ENCODE results near the gene MYADML2. TPM values are rescaled to one million over a fixed set of nuclear protein-coding genes. Genes with fewer than 3 reads are reported as not detected.

The MYADML2 gene
- polyA plus RNA-seq, 4 donors, result 0.14 to 0.33 (median 0.24) TPM; not detected in 1

DNA sequence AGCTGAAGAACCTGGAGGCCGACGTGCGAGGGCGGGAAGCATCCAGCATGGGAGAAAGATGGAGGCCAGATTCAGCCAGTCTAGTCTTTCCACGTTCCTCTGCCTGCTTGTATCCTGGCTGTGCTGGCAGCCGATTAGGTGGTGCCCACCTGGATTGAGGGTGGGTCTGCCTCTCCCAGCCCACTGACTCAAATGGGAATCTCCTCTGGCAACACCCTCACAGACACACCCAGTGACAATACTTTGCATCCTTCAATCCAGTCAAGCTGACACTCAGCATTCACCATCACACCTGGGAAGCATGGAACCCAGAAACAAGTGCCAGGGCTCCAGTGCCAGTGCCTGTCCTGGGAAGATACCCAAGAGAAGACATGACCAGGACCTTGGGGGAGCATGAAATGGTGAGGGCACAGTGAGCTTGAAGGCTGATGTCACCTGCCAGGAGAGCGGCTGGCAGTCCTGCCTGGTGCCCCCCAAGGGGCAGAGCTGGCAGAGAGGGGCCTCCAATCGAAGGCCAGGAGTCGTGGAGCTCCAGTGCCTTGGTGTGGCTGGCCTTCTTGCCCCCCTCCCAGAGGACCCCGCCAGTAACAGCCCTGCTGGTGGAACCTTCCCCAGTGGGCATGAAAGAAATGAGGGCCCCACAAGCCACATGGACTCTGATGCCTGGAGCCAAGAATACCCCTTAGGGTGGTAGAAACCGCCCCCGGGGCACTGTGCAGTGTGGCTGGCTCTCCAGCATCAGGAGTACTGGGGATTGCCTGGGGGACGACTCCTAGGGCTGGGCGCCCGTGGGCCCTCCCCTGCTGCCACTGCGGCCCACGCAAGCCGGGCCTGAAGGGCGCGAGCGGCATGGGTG is 45.6 kb downstream of the MYADML2 start:
- no peak for DNase-seq (ENCODE audit: low read depth in 4 of 4, low spot score in 2 of 4)

DNA sequence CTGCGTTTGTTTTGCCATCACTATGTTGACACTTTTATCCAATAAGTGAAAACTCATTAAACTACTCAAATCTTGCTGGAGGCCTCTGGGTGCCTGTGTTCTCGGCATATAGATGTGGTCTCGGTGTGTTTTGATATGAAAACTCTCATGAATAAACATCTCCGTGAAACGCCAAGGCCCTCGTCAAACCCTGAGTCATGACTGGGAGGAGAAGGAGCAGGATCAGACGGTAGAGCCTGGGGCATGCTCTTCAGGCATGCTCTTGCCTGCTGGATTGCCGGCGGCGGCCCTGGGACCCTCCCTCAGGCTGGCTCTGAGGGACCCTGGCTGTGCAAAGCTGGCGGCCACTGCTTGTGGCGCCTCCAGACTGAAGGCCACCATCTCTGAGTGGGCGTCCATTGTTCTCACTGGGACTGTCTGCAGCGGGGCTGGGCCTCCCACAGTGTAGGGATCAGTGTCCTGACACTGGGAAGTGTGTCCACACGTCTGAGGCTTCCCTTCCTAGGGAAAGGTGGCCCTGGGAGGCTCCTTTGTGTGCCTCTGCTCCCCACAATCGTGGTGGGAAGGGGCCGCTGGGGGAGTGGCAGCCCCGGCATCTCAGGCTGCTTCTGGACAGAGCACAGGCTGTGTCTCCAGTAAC is 46.7 kb downstream of the MYADML2 start:
- no peak for DNase-seq (ENCODE audit: low read depth in 4 of 4, low spot score in 2 of 4)

- no peak for DNase-seq (ENCODE audit: low read depth in 4 of 4, low spot score in 2 of 4)
These were observed 47.4 kb downstream of the MYADML2 start for GRCh38 chr17:81899514-81900166.

GRCh38 chr17:81898885-81899284 is 48.1 kb downstream of the MYADML2 start:
- no peak for DNase-seq (ENCODE audit: low read depth in 4 of 4, low spot score in 2 of 4)

GRCh38 chr17:81898029-81898866 is 48.8 kb downstream of the MYADML2 start:
- DNase-seq (ENCODE audit: low read depth in 4 of 4, low spot score in 2 of 4), result no peak

- DNase-seq (ENCODE audit: low read depth in 4 of 4, low spot score in 2 of 4), result no peak
These were observed 51.6 kb downstream of the MYADML2 start for GRCh38 chr17:81895400-81895799.

- no peak for DNase-seq (ENCODE audit: low read depth in 4 of 4, low spot score in 2 of 4)
These were observed 55.8 kb downstream of the MYADML2 start for GRCh38 chr17:81891303-81891552.

- DNase-seq (ENCODE audit: low read depth in 4 of 4, low spot score in 2 of 4), result no peak
These were observed 56.4 kb downstream of the MYADML2 start for GRCh38 chr17:81890447-81891302.

Other genes with a start within 250 kb of the MYADML2 start
- 10 to 100 TPM; 41.0 to 70.1 (median 51.4) TPM for gene MRPL12, start 243.9 kb downstream of the MYADML2 start, polyA plus RNA-seq (ENCODE audit: insufficient read length in 4 of 4)
- gene SLC25A10, start 234.9 kb downstream of the MYADML2 start, polyA plus RNA-seq (ENCODE audit: insufficient read length in 4 of 4), result 10 to 100 TPM; 11.7 to 22.9 (median 20.5) TPM
- 10 to 100 TPM in 2 of 4 donors, 1 to 10 TPM in 2; 8.6 to 18.5 (median 12.7) TPM for gene GCGR, start 143.1 kb downstream of the MYADML2 start, polyA plus RNA-seq (ENCODE audit: insufficient read length in 4 of 4)
- 100 to 1,000 TPM in 2 of 4 donors, 10 to 100 TPM in 2; 69.8 to 134 (median 107) TPM for gene MCRIP1, start 113.9 kb downstream of the MYADML2 start, polyA plus RNA-seq (ENCODE audit: insufficient read length in 4 of 4)
- under 1 TPM; 0.23 to 0.46 (median 0.37) TPM for gene PPP1R27, start 112.2 kb downstream of the MYADML2 start, polyA plus RNA-seq (ENCODE audit: insufficient read length in 4 of 4)
- gene P4HB, start 86.7 kb downstream of the MYADML2 start, polyA plus RNA-seq (ENCODE audit: insufficient read length in 4 of 4), result 100 to 1,000 TPM; 397 to 434 (median 411) TPM
- gene ARHGDIA, start 75.9 kb downstream of the MYADML2 start, polyA plus RNA-seq (ENCODE audit: insufficient read length in 4 of 4), result 100 to 1,000 TPM; 156 to 249 (median 195) TPM
- gene ALYREF, start 55.6 kb downstream of the MYADML2 start, polyA plus RNA-seq (ENCODE audit: insufficient read length in 4 of 4), result 100 to 1,000 TPM in 1 of 4 donors, 10 to 100 TPM in 3; 66.6 to 107 (median 76.3) TPM
- 100 to 1,000 TPM in 2 of 4 donors, 10 to 100 TPM in 2; 72.2 to 130 (median 96.2) TPM for gene ANAPC11, start 55.5 kb downstream of the MYADML2 start, polyA plus RNA-seq (ENCODE audit: insufficient read length in 4 of 4)
- gene NPB, start 45.0 kb downstream of the MYADML2 start, polyA plus RNA-seq (ENCODE audit: insufficient read length in 4 of 4), result 1 to 10 TPM in 1 of 4 donors, under 1 TPM in 3; 0.39 to 1.5 (median 0.52) TPM
- gene PCYT2, start 35.8 kb downstream of the MYADML2 start, polyA plus RNA-seq (ENCODE audit: insufficient read length in 4 of 4), result 10 to 100 TPM; 45.7 to 55.9 (median 49.5) TPM
- 10 to 100 TPM in 3 of 4 donors, 1 to 10 TPM in 1; 9.6 to 19.6 (median 14.7) TPM for gene SIRT7, start 29.1 kb downstream of the MYADML2 start, polyA plus RNA-seq (ENCODE audit: insufficient read length in 4 of 4)
- gene MAFG, start 19.5 kb downstream of the MYADML2 start, polyA plus RNA-seq (ENCODE audit: insufficient read length in 4 of 4), result 10 to 100 TPM in 3 of 4 donors, 1 to 10 TPM in 1; 9.8 to 15.4 (median 11.9) TPM
- gene PYCR1, start 9.9 kb downstream of the MYADML2 start, polyA plus RNA-seq (ENCODE audit: insufficient read length in 4 of 4), result 10 to 100 TPM; 27.6 to 38.1 (median 31.7) TPM
- gene NOTUM, start 14.0 kb upstream of the MYADML2 start, polyA plus RNA-seq (ENCODE audit: insufficient read length in 4 of 4), result 1 to 10 TPM; 2.1 to 3.2 (median 2.8) TPM
- gene ASPSCR1, start 30.4 kb upstream of the MYADML2 start, polyA plus RNA-seq (ENCODE audit: insufficient read length in 4 of 4), result 10 to 100 TPM; 22.1 to 40.1 (median 35.8) TPM
- gene CENPX, start 75.6 kb upstream of the MYADML2 start, polyA plus RNA-seq (ENCODE audit: insufficient read length in 4 of 4), result 10 to 100 TPM; 36.3 to 49.2 (median 45.1) TPM
- gene LRRC45, start 76.1 kb upstream of the MYADML2 start, polyA plus RNA-seq (ENCODE audit: insufficient read length in 4 of 4), result 10 to 100 TPM in 3 of 4 donors, 1 to 10 TPM in 1; 10.0 to 19.6 (median 17.1) TPM
- 10 to 100 TPM in 3 of 4 donors, 1 to 10 TPM in 1; 8.6 to 17.0 (median 14.9) TPM for gene RAC3, start 84.4 kb upstream of the MYADML2 start, polyA plus RNA-seq (ENCODE audit: insufficient read length in 4 of 4)
- 100 to 1,000 TPM in 1 of 4 donors, 10 to 100 TPM in 3; 79.6 to 138 (median 86.5) TPM for gene DCXR, start 90.5 kb upstream of the MYADML2 start, polyA plus RNA-seq (ENCODE audit: insufficient read length in 4 of 4)
- 10 to 100 TPM; 38.2 to 67.5 (median 52.2) TPM for gene RFNG, start 104.6 kb upstream of the MYADML2 start, polyA plus RNA-seq (ENCODE audit: insufficient read length in 4 of 4)
- gene GPS1, start 104.7 kb upstream of the MYADML2 start, polyA plus RNA-seq (ENCODE audit: insufficient read length in 4 of 4), result 100 to 1,000 TPM in 3 of 4 donors, 10 to 100 TPM in 1; 98.9 to 158 (median 137) TPM
- 10 to 100 TPM; 67.0 to 99.5 (median 97.0) TPM for gene DUS1L, start 118.6 kb upstream of the MYADML2 start, polyA plus RNA-seq (ENCODE audit: insufficient read length in 4 of 4)
- 10 to 100 TPM; 29.5 to 65.2 (median 45.9) TPM for gene FASN, start 151.0 kb upstream of the MYADML2 start, polyA plus RNA-seq (ENCODE audit: insufficient read length in 4 of 4)

Data from left renal cortex interstitium (tissue), 4 donors.